Endothelial cell of umbilical vein (primary cell): ENCODE results near the gene ARFGEF3. TPM values are rescaled to one million over a fixed set of nuclear protein-coding genes. Genes with fewer than 3 reads are reported as not detected.

ENCODE experiments used
- BruUV-seq: library from RNA; stranded (reverse); fragments of 400-500 nt; replicated peaks from 2 replicates; lab custom pipeline; 2021; lab: Mats Ljungman, UMichigan
- CTCF ChIA-PET: fragments of 300-600, 350-600 bp; sonication (Branson Sonifier 250); formaldehyde crosslinking; loops from one replicate; lab custom pipeline; 2021; ENCODE audit warnings: antibody characterized with exemption, inconsistent platforms; lab: Charles Lee
- POLR2A ChIA-PET: fragments of 300-600, 350-600 bp; sonication (Branson Sonifier 250); formaldehyde crosslinking; loops from one replicate; lab custom pipeline; 2021; ENCODE audit warnings: antibody characterized with exemption, inconsistent platforms; lab: Charles Lee
- DNase-seq: peaks from one replicate; pipeline ENCODE4 v3.0.0-alpha.2; 2011; ENCODE audit warnings: low read depth, low spot score
- FAIRE-seq: peaks from 2 replicates; lab custom pipeline; 2011; peaks lifted over from hg19 to GRCh38; lab: Jason Lieb, UNC
- H2AFZ ChIP-seq: 2 replicates; pipeline ENCODE4 v1.6.0; 2012; ENCODE audit warnings: low read depth, low read length, control low read depth, inconsistent platforms
- H3K27ac ChIP-seq: 2 replicates; pipeline ENCODE4 v1.5.1; 2011; ENCODE audit warnings: low read depth, mild to moderate bottlenecking, control low read depth, low read length, moderate library complexity; ENCODE audit not compliant: insufficient read depth
- H3K27me3 ChIP-seq, 2 experiments: 2 replicates each; pipeline versions ENCODE4 v1.6.0 to v1.6.1; 2011; ENCODE audit warnings: low read length in 2 of 2, mixed read lengths in 1 of 2; ENCODE audit not compliant: control insufficient read depth in 2 of 2, insufficient read depth in 2 of 2
- H3K36me3 ChIP-seq, 2 experiments: 2 replicates in 1 of 2; 3 replicates in 1 of 2; pipeline ENCODE4 v1.5.1; 2011; ENCODE audit warnings: low read length in 2 of 2, mild to moderate bottlenecking in 1 of 2, moderate library complexity in 1 of 2; ENCODE audit not compliant: control insufficient read depth in 2 of 2, insufficient read depth in 2 of 2; ENCODE audit errors: extremely low read depth in 1 of 2
- H3K4me1 ChIP-seq: 3 replicates; pipeline ENCODE4 v1.5.1; 2011; ENCODE audit warnings: mild to moderate bottlenecking, low read length; ENCODE audit not compliant: control insufficient read depth, insufficient read depth; ENCODE audit errors: extremely low read depth
- H3K4me2 ChIP-seq: 2 replicates; pipeline ENCODE4 v1.6.1; 2011; ENCODE audit warnings: low read length, control low read depth, mixed read lengths; ENCODE audit not compliant: insufficient read depth
- H3K4me3 ChIP-seq, 3 experiments: fragments of 200-600 bp in 1 of 3; sonication (generic), shearing (Covaris generic) in 1 of 3; replicated peaks in 1 of 3; 2 replicates each; pipeline ENCODE4 v1.5.1; 2011 to 2016; ENCODE audit warnings: control low read depth in 3 of 3, low read length in 3 of 3, mild to moderate bottlenecking in 2 of 3, inconsistent platforms in 1 of 3, low read depth in 1 of 3, moderate library complexity in 1 of 3; ENCODE audit not compliant: insufficient read depth in 1 of 3
- H3K79me2 ChIP-seq: 2 replicates; pipeline ENCODE4 v1.6.0; 2012; ENCODE audit warnings: low read length, inconsistent platforms; ENCODE audit not compliant: control insufficient read depth, insufficient read depth
- H3K9ac ChIP-seq: replicated peaks from 2 replicates; pipeline ENCODE3; 2011; ENCODE audit warnings: low read length, control low read depth; ENCODE audit not compliant: insufficient read depth; ENCODE audit errors: extremely low read depth
- H3K9me1 ChIP-seq: replicated peaks from 3 replicates; pipeline ENCODE4 v1.6.0; 2011; ENCODE audit warnings: mild to moderate bottlenecking, low read length; ENCODE audit not compliant: control insufficient read depth, insufficient read depth; ENCODE audit errors: extremely low read depth
- H3K9me3 ChIP-seq: replicated peaks from 2 replicates; pipeline ENCODE4 v1.5.1; 2012; ENCODE audit warnings: low read length, inconsistent platforms; ENCODE audit not compliant: control insufficient read depth, insufficient read depth
- H4K20me1 ChIP-seq: replicated peaks from 2 replicates; pipeline ENCODE3; 2011; ENCODE audit warnings: mild to moderate bottlenecking, low read length; ENCODE audit not compliant: control insufficient read depth, insufficient read depth; ENCODE audit errors: extremely low read depth
- EZH2 ChIP-seq: IDR thresholded peaks from 2 replicates; pipeline ENCODE4 v1.6.1; 2012; ENCODE audit warnings: borderline replicate concordance, low read depth, mild to moderate bottlenecking, moderate library complexity, low read length, inconsistent platforms; ENCODE audit not compliant: severe bottlenecking
- FOS ChIP-seq: IDR thresholded peaks from 2 replicates; pipeline ENCODE4 v1.6.1; 2011; ENCODE audit warnings: mild to moderate bottlenecking, low read length, moderate library complexity, borderline replicate concordance; ENCODE audit not compliant: insufficient read depth
- GATA2 ChIP-seq: IDR thresholded peaks from 2 replicates; pipeline ENCODE4 v1.7.0; 2011; ENCODE audit warnings: low read depth, mild to moderate bottlenecking, moderate library complexity, mixed read lengths, low read length; ENCODE audit not compliant: insufficient read length, insufficient read depth
- JUN ChIP-seq: IDR thresholded peaks from 2 replicates; pipeline ENCODE4 v1.6.1; 2011; ENCODE audit warnings: borderline replicate concordance, low read depth; ENCODE audit not compliant: insufficient read length, insufficient read depth
- MYC ChIP-seq: IDR thresholded peaks from one replicate; pipeline ENCODE4 v1.6.1; 2011; ENCODE audit warnings: mild to moderate bottlenecking, low read depth, low read length
- POLR2A ChIP-seq: IDR thresholded peaks from 2 replicates; pipeline ENCODE4 v1.6.1; 2012; ENCODE audit warnings: low read depth, mild to moderate bottlenecking, control low read depth, low read length
- POLR2AphosphoS5 ChIP-seq: IDR thresholded peaks from 2 replicates; pipeline ENCODE4 v1.6.1; 2012; ENCODE audit warnings: low read depth, mild to moderate bottlenecking, control low read depth, low read length, moderate library complexity; ENCODE audit not compliant: insufficient read depth
- dilution Hi-C: fragments of 300-500 bp; cut with MboI; formaldehyde crosslinking; loops from one replicate; pipeline ENCODE4 v1.15.0; 2019; ENCODE audit warnings: low sequenced_read_pairs; ENCODE audit not compliant: extremely low pct_ligation_motif_present
- intact Hi-C: fragments of 100-400 bp; cut with micrococcal nuclease; formaldehyde crosslinking; loops from one replicate; pipeline ENCODE4 v1.10.0; 2022
- polyA plus RNA-seq, 4 experiments: library from polyadenylated mRNA; depleted of rRNA in 3 of 4; stranded (reverse) in 3 of 4; unstranded in 1 of 4; fragments of >200 nt; gene quantifications; 2 replicates each; pipeline versions ENCODE4 v1.2.1 to v1.2.3, GENCODE V29; 2011 to 2012; ENCODE audit warnings: missing spikeins in 1 of 4
- total RNA-seq: library from RNA; stranded (reverse); gene quantifications from 2 replicates; pipeline ENCODE4 v1.2.3, GENCODE V29; 2021
- TF ChIP-seq, protein P1 (sequence below): IDR thresholded peaks from 2 replicates; pipeline ENCODE4 v1.6.1; 2011; ENCODE audit not compliant: insufficient read depth, insufficient read length
- TF ChIP-seq, protein P2 (sequence below), 2 donors: IDR thresholded peaks; 1 replicate in 1 of 2; 2 replicates in 1 of 2; pipeline ENCODE4 v1.5.1; 2011; ENCODE audit warnings: low read length in 2 of 2, mild to moderate bottlenecking in 2 of 2, moderate library complexity in 2 of 2, control low read depth in 1 of 2, inconsistent platforms in 1 of 2, low read depth in 1 of 2; ENCODE audit not compliant: insufficient read depth in 1 of 2; ENCODE audit errors: extremely low read depth in 1 of 2

The ARFGEF3 gene
- total and polyA plus RNA-seq, 2 donors (not counting 3 experiments of a cell fraction or from before 2014, with no cell fraction given), result 1.3 to 7.3 TPM

DNA sequence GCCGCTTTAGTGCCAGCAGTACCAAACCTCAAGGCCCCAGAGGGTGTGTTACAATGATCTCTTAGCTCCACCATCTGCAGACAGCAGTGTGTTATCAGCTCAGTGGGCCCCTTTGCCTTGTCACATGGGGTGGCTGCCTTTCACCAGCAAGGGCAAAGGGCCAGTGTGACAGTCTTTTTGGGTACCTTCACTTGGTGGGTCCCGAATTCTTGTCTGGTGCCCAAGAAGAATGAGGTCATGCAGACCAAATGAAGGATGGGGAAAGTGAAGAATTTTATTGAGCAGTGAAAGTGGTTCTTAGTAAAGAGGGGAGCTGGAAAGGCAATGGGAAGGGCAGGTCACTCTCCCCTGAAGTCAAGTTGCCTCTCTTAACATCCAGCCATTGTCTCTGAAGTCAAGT lies 213.1 kb downstream of the ARFGEF3 start:
- FAIRE-seq (no peak), DNase-seq (no peak)
- H3K9me3 ChIP-seq, result no peaks in the 10 kb centered on the region
- no peak overlapping the region for H3K27ac ChIP-seq
- H3K4me3 ChIP-seq, result no peak overlapping the region
- ChIA-PET CTCF (no interaction called here), POLR2A (no interaction called here)
- no peak overlapping the region for H3K4me2 ChIP-seq
- no peaks in the 10 kb centered on the region for H3K79me2 ChIP-seq
- peaks cover 23% of the 10 kb centered on the region for H3K4me1 ChIP-seq
- TF ChIP-seq POLR2A, result no peak
- no peak for TF ChIP-seq POLR2AphosphoS5
- TF ChIP-seq GATA2, result no peak
- no peak for TF ChIP-seq JUN
- TF ChIP-seq, protein P1, sequence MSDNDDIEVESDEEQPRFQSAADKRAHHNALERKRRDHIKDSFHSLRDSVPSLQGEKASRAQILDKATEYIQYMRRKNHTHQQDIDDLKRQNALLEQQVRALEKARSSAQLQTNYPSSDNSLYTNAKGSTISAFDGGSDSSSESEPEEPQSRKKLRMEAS, result no peak
- TF ChIP-seq EZH2, result no peak
- TF ChIP-seq MYC, result no peak
- no peak for TF ChIP-seq FOS
- TF ChIP-seq, protein P2, sequence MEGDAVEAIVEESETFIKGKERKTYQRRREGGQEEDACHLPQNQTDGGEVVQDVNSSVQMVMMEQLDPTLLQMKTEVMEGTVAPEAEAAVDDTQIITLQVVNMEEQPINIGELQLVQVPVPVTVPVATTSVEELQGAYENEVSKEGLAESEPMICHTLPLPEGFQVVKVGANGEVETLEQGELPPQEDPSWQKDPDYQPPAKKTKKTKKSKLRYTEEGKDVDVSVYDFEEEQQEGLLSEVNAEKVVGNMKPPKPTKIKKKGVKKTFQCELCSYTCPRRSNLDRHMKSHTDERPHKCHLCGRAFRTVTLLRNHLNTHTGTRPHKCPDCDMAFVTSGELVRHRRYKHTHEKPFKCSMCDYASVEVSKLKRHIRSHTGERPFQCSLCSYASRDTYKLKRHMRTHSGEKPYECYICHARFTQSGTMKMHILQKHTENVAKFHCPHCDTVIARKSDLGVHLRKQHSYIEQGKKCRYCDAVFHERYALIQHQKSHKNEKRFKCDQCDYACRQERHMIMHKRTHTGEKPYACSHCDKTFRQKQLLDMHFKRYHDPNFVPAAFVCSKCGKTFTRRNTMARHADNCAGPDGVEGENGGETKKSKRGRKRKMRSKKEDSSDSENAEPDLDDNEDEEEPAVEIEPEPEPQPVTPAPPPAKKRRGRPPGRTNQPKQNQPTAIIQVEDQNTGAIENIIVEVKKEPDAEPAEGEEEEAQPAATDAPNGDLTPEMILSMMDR (IDR thresholded peaks at IDR 0.05; ENCODE audit: extremely low read depth in 1 of 2, insufficient read depth in 1 of 2, low read depth in 1 of 2, low read length in 2 of 2), result no peak
- H3K36me3 ChIP-seq, result no peaks in the 10 kb centered on the region
- no peaks in the 10 kb centered on the region for H4K20me1 ChIP-seq
- dilution Hi-C loops, result no loop called here
- H2AFZ ChIP-seq, result no peak overlapping the region
- no peak overlapping the region for H3K9ac ChIP-seq
- H3K27me3 ChIP-seq, result no peaks in the 10 kb centered on the region
- H3K9me1 ChIP-seq, result no peaks in the 10 kb centered on the region
- intact Hi-C loops, result no loop called here
- no TSS peak for BruUV-seq
